NCI-H524 treated with DMSO at 0.1 percent for 48 hours (cell line): ENCODE data around the gene L1CAM.

Source experiments
- DNase-seq: peaks from one replicate; lab custom pipeline; 2025; lab: John Stamatoyannopoulos, UW

L1CAM gene

DNA sequence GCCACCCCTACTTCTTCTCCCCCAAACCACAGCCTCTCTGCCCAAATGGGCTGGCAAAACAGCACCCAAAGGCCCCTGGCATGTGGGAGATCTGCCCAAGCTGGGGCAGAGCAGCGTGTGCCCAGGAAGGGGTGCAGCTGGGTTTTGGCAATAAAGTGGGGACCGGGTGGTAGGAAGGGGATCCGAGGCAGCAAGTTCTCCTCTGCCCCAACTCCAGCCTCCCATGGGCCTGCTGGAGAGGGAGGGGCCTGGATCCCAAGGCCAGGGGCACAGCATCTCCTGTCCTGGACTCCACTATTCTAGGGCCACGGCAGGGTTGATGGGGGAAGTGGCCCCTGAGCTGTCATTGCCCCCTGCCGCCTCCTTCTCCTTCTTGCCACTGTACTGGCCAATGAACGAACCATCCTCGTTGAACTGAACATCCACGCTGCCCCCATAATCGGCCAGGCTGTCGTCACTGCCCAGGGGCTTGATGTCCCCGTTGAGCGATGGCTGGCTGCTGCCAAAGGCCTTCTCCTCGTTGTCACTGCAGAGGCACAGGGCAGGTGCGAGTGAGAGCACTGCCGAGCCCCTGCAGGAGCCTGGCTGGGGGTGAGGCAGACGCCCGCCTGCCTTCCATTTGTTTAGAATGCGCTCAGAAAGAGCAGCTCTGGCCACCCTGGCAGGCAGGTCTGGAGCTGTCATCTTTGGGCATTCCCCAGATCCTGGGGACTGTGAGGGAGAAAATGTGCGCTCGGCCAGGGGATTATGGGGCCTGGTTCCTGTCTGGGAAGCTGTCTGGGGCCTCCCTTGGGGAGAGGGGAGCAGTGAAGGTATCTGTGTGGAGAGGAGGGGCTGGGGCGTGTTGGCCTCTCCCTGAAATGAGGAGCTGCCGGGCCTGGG is 23.4 kb downstream of the L1CAM start:
- DNase-seq: no peak

DNA sequence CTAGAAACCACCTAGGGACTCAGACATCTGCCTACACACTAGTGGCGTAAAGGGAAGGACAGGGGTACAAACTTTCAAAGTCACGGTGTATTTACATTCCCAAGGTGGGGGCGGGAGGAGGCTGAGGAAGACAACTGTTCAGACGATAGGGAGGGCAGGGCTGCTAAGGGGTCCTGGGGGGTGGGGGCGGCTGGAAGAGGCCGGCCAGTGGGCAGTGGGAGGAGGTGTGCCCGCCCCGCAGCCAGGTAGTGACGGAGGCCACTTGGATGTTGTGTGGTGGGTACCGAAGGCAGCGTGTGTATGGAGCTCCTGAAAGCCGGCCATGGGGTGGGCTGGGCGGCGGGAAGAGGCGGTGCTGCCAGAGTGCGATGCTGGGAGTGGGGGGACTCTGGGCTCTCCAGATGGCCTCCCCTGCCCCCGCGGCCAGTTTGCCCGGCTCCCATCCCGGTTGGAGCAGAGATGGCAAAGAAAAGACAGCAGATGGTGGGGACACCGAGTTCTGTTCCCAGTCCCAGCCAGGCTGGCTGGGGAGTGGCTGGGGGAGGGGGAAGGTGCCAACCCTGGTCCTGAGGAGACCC is 24.2 kb downstream of the L1CAM start:
- peak; percentile 44 for DNase-seq

DNA sequence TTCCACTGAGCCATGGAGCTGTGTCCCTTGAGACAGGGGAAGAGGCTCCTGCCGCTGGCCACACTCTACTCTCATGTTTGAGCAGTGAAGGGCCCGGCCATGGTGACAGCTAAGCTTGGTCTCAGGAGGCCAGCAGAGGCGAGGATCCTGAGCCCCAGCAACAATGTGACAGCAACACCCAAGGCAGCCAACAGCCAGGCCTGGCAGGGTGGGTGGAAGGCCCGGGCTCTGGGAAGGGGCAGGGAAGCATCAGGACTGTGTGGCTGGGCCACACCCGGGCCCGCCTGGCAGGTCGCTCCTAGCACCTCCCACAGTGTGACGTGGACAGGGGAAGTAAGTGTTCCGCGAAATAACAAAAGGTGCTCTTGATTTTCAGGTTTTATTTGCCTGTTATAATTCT is 24.8 kb downstream of the L1CAM start:
- DNase-seq: no peak

DNA sequence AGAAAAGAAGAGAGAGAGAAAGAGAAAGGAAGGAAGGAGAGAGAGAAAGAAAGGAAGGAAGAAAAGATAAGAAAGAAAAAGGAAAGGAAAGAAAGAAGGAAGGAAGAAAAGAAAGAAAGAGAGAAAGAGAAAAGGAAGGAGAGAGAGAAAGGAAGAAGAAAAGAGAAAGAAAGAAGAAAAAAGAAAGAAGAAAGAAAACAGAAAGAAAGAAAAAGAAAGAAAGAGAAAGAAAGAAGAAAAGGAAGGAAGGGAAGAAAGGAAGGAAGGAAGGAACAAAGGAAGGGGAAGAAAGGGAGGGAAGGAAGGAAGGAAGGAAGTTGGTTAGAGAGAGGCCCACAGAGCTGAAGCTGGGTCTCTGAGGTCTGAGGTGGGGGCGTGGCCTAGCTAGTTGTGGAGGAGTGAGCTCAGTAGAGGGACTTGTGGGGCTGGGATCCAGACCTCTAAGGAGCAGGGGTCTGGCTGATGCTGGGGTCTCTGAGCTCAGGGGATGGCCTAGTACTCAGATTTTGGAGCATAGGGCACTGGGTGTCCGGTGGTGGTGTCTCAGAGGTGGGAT is 28.5 kb downstream of the L1CAM start:
- no peak for DNase-seq

DNA sequence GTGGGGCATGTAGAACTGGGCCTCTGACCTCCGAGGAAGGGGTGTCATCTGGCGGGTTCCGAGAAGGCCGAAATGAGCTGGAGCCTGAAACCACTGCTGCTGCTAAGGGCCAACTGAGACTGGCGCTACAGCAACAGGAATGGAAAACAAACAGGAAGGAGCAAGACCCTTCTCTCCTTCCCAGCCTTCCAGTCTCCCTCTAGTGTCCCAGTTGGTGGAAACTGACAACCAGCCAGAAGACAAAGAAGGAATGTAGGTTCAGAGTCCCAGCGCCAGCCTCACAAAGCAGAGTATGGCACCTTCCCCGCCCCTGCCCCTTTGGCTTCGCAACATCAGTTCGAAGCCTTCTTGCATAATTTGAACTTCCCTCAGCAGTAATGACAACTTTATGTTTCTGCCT is 31.3 kb downstream of the L1CAM start:
- no peak for DNase-seq

DNA sequence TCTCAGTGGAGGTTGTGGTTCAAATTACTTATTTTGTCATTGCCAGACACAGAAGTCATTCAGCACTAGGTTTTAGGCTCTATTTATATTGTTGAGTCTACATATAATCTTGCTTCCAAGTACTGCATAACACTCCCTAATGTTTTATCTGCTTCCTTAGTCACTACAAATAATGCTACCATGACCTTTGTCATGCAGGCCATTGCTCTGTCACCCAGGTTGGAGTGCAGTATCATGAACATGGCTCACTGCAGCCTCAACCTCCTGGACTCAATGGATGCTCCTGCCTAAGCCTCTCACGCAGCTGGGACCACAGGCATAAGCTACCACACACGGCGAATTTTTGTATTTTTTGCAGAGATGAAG is 32.1 kb downstream of the L1CAM start:
- DNase-seq: no peak

DNA sequence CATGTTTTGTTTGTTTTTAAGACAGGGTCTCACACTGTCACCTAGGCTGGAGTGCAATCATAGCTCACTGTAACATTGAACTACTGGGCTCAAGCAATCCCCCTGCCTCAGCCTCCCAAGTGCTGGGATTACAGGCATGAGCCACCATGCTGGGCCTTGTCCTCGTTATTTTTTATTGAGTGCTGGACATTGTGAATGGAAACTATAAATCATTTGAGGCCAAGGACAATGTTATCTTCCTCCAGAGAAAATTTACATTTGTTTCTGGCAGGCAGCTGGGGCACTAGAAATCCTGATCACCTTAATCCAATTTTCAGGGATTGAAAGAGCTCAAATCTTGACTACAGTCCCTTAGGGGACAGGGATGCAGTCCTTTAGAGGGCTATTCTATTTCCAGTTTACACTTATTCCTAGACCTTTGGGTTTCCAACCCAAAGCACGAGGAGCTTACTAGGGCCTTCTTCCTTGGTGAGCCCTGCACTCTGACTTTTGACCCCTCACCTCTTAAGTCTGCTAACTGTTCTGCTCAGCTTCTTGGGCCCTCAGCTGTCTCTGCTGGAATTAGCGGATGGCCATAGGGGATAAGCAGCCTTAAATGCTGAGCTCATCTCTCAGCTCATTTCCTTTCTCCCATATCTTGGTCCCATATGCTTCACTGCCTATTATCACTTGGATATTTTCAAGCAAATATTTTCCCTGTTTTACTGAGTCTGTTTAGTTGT is 32.6 kb downstream of the L1CAM start:
- peak; percentile 34 for DNase-seq

DNA sequence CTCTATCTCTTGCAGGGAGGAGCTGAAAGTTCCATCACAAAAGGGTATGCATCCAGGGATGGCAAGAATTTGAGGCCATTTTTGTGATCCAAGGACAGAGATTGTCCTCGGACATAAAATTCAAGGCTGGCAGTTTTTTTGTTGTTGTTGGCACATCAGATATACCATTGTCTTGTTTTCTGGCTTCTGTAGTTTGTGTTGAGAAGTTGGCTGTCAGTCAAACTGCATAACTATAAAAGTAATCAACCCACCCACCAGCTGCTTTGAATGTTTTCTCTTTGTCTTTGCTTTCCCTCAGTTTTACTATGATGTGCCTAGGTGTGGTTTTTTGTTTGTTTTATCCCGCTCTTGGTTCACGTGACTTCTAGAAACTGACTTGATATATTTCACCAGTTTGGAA is 34.0 kb downstream of the L1CAM start:
- DNase-seq: no peak

DNA sequence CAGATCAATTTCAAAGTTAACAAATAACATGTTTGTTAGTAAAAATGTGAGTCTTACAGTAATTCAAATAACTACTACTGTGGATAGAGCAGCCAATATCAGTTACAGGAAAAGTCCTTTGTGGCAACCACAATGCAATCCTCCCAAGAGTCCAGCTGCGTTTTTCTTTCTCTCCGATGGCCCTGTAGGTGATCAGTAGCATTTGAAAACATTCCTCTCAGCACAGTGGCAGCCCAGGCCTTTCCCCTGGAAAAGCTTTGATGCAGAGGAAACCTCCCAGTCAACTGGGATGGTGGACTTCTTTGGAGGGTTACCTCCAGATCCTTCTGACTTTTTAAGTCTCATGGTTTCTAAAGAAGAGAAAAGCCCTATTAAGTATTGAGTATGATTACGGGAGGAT is 37.6 kb downstream of the L1CAM start:
- DNase-seq: no peak

DNA sequence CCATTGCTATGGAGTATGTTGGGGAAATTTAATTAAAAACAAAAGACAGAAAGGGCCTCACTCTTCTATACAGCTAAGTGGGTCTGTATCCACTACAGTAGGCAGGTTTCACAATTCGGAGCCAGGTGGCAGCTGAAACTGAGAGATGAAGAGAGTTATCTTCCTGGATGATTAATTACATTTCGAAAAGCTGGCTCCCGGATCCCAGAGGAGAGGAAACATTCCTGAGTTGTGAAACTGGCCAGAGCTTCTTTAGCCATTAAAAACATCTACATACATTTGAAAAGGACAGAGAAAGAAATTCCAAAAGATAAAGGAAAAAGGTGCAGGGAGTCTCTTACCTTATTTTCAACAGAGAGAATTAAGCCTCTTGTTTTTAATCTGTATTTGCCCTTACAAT is 40.1 kb downstream of the L1CAM start:
- no peak for DNase-seq

DNA sequence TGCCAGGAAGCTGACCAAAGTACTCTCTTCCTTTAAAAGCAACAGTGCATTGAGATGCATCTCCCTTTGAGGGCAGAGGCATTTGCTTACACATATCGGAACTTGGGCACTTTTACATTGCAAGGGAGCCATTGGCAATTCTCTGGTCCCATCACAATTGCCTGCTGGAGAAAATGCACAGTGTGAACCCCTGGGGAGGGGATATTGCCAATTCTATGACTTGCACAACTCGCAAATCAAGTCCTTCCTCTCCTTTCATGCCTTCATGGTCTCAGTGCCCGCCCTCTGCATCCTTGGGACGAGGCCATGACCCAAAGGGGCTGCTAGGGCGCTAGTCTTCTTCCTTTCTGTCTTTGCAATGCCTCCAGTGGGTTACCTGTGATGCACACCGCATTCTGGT is 40.8 kb downstream of the L1CAM start:
- no peak for DNase-seq

DNA sequence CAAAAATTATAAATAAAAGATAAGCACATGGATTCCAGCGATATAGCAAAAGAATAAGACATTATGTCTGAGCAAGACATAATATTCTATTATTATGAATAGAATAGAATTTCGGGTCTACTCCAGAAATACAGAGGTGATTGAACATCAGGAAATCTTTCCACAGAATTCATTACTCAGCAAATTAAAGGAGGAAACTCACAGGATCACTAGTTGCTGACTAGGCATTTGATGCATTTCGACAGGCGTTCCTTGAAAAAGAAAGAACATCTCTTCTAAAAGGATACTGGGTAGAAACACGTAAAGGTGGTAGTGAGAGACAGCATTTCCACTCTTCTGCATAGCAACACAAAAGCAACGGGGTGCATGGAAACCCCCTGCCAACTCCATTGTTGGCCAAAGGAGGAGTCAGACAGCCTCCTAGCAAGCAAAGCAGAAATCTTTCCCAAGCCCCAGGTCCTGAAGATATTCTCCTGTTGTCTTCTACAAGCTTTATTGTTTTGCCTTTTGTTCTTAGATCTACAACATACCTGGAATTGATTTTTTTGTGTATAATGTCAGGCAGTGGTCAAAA is 41.4 kb downstream of the L1CAM start:
- DNase-seq: no peak

DNA sequence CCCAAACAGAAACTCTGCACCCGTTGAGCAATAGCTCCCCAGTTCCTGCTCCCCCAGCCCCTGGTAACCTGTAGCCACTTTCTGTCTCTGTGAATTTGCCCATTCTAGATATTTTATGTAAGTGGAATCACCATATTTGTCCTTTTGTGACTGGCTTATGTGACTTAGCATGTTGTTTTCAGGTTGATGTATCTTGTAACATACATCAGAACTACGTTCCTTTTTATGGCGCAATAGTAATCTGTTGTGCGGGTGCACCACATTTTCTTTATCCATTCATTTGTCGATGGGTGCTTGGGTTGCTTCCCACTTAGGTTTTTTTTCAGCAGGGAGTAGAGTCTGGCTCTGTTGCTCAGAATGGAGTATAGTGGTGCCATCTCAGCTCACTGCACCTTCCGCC is 49.1 kb downstream of the L1CAM start:
- no peak for DNase-seq

DNA sequence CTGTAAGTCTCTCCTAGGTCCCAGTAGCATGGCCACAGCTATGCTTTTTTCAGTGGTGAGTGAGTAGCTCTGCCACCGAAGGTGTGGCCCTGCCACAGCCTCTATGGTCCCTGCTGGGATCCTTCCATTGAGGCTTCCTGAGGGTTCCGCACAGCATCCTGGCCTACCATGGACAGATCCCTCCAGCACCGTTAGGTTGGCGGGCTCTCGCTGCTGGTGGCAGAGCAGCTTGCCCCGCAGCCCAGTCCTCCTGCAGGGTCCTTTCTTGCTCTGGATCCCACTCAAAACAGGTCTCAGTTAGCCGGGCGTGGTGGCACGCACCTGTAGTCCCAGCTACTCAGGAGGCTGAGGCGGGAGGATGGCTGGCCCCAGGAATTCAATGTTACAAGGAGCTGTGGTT is 53.2 kb downstream of the L1CAM start:
- no peak for DNase-seq

DNA sequence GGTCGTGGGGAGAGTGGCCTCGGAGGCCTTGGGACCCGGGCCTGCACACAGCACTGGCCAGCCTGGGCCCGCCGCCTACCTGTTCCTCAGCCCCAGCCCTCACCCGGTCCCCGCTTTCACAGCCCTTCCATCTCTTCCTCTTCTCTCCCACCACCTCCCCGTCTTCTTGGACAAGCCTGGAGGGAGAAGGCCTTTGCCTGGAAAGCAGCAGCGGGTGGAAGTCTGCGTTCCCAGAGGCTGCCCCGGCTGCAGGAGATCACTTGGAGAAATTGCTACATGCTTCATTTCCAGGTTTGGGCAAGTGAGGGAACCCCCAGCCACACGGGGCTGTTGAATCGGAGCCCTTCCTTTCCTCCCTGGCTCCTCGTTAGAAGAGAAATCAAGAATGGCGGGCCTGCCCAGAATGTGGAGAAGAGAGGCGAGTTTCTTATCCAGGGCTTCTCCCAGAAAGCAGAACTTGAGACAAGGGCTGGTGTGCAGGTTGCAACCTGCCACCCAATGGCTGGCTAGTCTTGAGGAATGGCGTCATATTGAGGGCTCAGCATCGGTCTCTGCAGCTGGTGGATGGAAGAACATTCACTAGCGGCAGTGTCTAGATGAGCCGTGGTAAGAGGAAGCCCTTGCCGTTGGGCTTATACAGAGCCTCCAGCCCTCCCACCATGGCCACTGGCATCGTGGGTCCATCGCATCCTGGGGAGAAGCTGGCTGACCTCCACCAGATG is 54.4 kb downstream of the L1CAM start:
- no peak for DNase-seq

DNA sequence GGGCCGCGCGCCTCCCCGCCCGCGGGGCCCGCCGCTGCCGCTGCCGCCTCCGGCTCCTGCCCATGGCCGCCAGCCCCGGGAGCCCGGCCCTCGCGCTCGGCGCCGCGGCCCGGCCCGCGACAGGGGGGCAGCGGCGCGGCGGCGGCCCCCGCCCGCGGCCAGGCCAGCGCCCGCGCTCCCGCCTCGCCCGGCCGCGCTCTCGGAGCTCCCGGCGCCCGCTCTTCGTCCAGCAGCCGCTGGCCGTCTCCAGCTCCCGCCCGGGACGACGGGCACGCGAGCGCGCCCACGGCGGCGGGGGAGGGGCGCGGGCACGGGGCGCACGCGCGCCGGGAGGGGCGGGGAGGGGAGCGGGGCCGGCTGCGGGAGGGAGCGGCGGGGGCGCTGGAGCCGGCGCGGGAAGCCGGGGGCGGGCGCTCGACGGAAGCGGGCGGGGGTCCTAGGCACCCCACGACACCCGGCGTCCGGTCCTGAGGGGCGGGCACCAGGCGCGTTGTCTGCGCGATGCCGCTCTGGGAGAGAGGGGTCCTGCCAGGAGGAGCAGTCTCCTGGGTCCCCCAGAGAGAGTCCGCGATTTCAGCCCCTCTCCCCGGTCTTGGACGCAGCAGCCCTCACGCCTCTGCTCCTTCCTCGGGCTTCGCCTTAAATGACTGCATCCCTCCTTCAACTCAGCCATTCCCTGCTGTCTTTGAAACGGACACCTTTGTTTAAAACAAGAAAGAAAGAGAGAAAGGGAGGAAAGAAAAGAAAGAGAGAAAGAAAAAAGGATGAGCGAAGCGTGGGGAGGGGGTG is 55.1 kb downstream of the L1CAM start:
- no peak for DNase-seq

DNA sequence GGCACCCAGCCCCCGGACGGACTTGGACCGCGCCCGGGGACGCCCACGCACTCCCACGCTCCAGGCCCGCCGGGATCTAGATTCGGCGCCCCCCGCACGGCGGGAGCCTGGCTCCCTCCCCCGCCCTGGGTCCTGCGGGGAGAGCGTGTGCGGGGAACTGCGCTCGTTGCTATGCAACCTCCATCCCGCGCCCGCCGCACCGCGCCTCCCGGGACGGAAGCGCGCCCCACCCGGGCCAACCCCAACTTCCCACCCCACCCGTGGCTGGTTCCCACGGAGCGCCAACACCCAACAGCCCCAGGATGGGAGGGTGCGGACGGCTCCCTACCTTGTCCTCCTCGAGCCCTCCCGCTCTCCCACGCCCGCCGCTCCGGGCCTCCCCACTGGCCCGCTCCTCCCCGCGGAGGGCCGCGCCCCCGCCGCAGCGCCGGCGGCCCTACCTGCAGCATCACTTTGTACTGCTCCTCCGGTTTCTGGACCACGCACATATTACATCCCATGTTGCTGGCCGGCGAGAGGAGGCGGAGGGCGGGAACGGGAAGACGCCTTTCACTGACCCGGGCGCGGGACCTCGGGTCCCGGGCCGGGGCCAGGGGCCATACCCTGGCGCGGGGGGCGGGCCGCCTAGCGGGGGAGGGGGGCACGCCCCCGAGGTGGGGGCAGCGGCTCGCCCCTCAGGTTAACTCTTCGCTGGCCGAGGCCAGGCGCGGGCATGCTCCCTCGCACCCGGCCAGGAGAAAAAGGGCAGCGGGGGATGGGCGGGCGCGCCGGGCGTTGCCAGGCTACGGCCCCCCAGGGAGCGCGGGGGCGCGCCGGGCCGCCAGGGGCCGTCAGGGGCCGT is 56.0 kb downstream of the L1CAM start, which contains the start of gene PDZD4:
Gene PDZD4, minus strand, starts transcription at position 746 of the 841 bp plus-strand sequence. Its CDS starts 246 bp downstream, at position 500.
- no peak for DNase-seq

DNA sequence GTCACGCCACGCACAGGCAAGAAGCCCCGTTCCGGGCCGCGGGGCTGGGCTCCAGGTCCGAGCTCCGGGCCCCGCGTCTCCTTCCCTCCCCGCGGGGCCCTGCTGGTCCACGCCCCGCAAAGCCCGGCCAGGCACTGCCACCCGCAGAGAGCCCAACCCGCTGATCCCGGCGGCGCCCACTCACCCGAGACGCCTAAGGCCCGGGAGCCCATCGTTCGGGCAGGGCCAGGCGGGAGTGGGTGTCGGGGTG is 56.5 kb downstream of the L1CAM start:
- no peak for DNase-seq

DNA sequence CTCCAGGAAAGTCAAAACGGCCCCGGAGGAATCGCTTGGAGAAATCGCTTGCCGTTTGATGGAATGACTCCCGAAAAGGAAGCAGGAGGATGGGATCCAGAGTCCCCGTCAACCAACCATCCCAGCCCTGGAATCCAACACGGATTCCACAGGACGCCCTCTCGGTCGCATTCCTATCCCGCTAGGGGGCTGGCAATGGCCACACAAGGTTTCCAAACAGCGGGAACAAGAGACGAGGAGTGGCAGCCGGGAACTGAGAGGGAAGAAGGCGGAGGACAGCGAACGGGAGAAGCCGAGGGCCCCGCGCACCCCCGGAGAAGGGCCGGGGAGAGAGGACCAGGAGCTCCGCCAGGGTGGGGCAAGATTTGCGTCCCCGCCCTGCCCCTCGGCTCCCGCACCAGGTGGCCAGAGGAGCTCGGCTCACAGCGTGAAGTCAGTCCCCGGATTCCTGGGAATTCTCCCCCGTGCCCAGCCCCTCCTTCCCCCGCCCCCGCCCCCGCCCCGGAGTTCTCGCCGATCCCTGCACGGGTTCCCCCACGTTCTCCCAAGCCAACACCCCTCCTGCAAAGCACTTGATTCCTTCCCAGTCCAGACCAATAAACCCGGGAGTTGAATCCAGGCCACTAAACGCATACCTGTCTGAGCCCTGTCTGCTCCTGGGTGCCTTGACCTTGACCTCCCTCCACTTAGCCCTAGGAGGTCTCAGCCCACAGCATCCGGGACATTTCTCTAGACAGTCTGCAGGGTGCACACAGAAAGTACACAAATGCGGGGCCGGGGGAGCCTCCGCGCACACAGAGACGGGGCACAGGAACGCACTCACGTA is 57.0 kb downstream of the L1CAM start:
- DNase-seq: no peak
